Measurements from ENCODE around the gene VPS37B. TPM values are rescaled to one million over a fixed set of nuclear protein-coding genes. Genes with fewer than 3 reads are reported as not detected.

The VPS37B gene
- total RNA-seq, 4 donors from 2014 or later: 3.3 to 21.6 (median 20.2) TPM

- H3K36me3 ChIP-seq: no peaks in the 10 kb centered on the region
- H3K27me3 ChIP-seq: no peaks in the 10 kb centered on the region
- no peak overlapping the region for H3K4me3 ChIP-seq
- no peak for DNase-seq
- TF ChIP-seq, protein P1, sequence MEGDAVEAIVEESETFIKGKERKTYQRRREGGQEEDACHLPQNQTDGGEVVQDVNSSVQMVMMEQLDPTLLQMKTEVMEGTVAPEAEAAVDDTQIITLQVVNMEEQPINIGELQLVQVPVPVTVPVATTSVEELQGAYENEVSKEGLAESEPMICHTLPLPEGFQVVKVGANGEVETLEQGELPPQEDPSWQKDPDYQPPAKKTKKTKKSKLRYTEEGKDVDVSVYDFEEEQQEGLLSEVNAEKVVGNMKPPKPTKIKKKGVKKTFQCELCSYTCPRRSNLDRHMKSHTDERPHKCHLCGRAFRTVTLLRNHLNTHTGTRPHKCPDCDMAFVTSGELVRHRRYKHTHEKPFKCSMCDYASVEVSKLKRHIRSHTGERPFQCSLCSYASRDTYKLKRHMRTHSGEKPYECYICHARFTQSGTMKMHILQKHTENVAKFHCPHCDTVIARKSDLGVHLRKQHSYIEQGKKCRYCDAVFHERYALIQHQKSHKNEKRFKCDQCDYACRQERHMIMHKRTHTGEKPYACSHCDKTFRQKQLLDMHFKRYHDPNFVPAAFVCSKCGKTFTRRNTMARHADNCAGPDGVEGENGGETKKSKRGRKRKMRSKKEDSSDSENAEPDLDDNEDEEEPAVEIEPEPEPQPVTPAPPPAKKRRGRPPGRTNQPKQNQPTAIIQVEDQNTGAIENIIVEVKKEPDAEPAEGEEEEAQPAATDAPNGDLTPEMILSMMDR (IDR thresholded peaks at IDR 0.05): no peak
- TF ChIP-seq POLR2A (IDR thresholded peaks at IDR 0.05): no peak
- no peaks in the 10 kb centered on the region for H3K9me3 ChIP-seq
- H3K27ac ChIP-seq: no peak overlapping the region
- no peaks in the 10 kb centered on the region for H3K4me1 ChIP-seq
- intact Hi-C loops (cut with DNase I; ENCODE audit: low total_unique reads): no loop called here
These were observed 49.1 kb downstream of the VPS37B start for GRCh38 chr12:122846622-122847515.

DNA sequence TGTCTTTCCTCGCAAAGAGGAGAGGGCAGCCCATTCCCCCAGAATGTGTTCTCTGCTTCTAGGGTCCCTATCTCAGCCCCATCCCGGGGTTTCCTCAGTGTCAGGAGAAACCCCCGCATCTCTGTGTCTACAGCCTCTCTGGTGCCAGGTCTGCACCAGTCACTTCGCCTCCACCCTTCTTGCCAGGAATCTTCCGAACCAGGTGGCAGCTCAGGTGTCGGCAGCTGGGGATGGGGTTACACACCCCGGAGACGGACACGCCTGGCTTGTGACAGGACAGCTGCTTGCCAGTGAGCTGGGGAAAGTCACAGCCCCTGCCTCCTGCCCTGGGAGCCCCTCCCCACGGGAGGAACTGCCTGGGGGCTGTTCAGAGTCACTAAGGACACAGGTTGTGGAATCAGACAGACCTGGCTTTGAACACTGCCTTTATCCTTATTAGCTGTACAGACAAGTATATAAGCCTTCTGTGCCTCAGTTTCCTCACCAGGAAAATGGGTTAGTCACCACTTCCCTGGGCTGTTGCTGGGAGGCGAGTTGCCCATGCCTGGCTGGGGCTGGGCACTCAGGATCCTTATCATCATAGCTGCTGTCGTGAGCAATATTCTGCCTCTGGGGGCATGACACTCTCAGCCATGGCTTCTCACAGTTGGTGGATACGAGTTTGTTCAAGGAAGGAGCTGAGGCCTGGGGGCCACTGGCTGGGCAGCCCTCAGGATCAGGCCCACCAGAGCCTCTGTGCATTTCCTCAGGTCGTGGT is 49.9 kb downstream of the VPS37B start:
- no peak for DNase-seq
- Histone ChIP-seq H3K27ac (no peak overlapping the region), H3K4me3 (no peak overlapping the region), H3K9me3 (no peaks in the 10 kb centered on the region), H3K36me3 (no peaks in the 10 kb centered on the region), H3K27me3 (no peaks in the 10 kb centered on the region), H3K4me1 (no peaks in the 10 kb centered on the region)
- intact Hi-C loops (cut with DNase I; ENCODE audit: low total_unique reads): no loop called here
- no peak for TF ChIP-seq POLR2A (IDR thresholded peaks at IDR 0.05)
- TF ChIP-seq, protein P1 (IDR thresholded peaks at IDR 0.05): no peak

DNA sequence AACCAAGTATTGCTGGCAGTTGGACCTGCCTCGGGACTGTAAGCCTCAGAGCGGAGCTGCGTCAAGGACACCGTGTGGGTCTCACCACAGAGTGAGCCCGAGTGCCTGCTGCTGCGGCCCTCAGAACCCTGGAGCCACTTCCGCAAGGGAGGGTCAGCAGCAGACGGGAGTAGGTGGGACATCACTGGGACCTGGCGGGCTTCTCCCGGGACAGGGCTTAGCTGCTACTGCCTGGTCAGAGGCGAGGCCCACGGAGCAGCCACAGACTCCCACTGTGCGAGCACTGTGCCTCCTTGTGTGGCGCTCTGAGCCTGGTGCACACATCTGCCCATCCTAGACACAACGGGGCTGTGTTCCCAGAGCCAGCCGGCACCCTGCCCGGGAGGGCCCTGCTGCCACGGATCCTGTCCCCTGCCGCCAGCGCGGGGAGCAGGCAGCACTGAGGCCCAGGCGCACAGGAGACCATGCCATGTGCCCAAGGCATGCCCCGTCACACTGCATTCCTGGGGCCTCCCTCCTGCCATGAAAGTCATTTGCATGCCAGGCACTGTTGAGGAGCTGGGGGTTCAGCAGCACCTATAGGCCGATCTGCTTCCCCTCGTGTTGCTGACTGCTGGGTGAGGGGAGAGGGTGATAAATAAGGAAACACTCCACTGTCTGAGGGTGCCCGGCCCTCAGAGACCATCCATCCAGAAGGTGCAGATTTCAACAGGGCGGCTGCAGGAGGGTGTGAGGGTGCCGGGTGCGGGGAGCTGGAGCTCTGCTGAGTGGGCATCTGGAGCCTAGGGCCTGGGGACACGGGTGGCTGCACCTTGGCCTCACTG is 50.7 kb downstream of the VPS37B start:
- no peaks in the 10 kb centered on the region for H3K9me3 ChIP-seq
- intact Hi-C loops (cut with DNase I; ENCODE audit: low total_unique reads): no loop called here
- no peak for DNase-seq
- H3K4me1 ChIP-seq: no peaks in the 10 kb centered on the region
- H3K4me3 ChIP-seq: no peak overlapping the region
- no peaks in the 10 kb centered on the region for H3K27me3 ChIP-seq
- no peak for TF ChIP-seq POLR2A (IDR thresholded peaks at IDR 0.05)
- TF ChIP-seq, protein P1 (IDR thresholded peaks at IDR 0.05): no peak
- H3K36me3 ChIP-seq: no peaks in the 10 kb centered on the region
- no peak overlapping the region for H3K27ac ChIP-seq

DNA sequence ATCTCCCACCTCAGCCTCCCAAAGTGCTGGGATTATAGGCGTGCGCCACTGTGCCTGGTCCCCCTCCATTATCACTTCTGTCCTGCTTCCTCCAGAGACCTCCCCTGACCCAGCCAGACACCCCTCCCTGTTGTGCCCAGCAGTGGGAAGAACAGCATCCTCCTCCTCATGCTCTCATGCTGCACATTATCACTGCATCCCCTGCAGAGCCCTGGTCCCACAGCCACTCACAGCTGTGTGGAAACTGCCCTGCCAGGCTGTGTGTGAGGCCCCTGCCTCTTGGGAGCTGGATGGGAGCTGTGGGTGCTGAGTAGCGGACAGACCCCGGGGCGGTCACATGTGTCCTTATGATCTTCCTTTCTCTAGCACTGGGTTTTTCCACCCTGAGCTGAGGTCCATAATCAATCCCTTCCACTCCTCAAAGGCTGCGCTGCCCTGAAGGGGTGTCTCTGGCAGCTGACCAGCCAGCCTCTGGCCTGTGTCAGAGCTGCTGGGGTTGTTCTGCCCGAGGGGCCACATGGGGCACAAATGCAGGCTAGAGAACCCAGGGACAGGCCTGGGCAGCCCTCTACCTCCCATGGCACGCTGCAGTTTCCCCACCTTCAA is 51.5 kb downstream of the VPS37B start:
- no peak for TF ChIP-seq POLR2A (IDR thresholded peaks at IDR 0.05)
- TF ChIP-seq, protein P1 (IDR thresholded peaks at IDR 0.05): no peak
- no peak overlapping the region for H3K4me3 ChIP-seq
- intact Hi-C loops (cut with DNase I; ENCODE audit: low total_unique reads): no loop called here
- H3K9me3 ChIP-seq: no peaks in the 10 kb centered on the region
- H3K27ac ChIP-seq: no peak overlapping the region
- H3K36me3 ChIP-seq: no peaks in the 10 kb centered on the region
- no peaks in the 10 kb centered on the region for H3K4me1 ChIP-seq
- no peaks in the 10 kb centered on the region for H3K27me3 ChIP-seq
- no peak for DNase-seq

All from uterus (tissue), 4 donors.